Activated CD8-positive, alpha-beta memory T cell treated with anti-CD3 and anti-CD28 coated beads for 48 hours (primary cell): Measurements from ENCODE around the gene APOD.

Experiments used
- DNase-seq, 3 experiments: peaks; one replicate each; pipeline ENCODE4 v3.0.0-alpha.2; 2020; ENCODE audit warnings: low read depth in 2 of 3, low spot score in 2 of 3

Gene APOD

DNA sequence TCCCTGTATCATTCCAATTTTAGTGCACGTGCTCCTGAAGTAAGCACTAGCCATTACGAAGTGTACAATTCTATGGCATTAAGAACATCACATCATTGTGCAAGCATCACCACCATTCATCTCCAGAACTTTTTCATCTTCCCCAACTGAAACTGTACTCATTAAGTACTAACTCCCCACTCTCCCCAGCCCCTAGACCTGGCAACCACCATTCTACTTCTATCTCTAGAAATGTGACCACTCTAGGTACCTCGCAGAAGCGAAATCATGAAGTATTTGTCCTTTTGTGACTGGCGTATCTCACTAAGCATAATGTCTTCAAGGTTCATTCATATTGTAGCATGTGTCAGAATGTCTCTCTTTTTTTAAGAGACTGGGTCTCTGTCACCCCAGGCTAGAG is 52.1 kb downstream of the APOD start:
- DNase-seq, result no peak

DNA sequence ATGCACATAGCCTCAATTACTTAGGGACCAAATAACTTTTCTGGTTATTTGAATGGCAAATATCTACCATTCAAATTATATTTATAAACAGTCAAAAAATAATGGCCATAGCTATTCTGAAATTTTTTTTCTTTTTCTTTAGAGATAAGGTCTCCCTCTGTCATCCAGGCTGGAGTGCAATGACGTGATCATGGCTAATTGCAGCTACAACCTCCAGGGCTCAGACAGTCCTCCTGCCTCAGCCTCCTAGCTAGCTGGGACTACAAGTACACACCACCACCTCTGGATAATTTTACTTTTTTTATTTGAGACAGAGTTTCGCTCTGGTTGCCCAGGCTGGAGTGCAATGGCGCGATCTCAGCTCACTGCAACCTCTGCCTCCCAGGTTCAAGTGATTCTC is 57.2 kb downstream of the APOD start:
- DNase-seq, result no peak

DNA sequence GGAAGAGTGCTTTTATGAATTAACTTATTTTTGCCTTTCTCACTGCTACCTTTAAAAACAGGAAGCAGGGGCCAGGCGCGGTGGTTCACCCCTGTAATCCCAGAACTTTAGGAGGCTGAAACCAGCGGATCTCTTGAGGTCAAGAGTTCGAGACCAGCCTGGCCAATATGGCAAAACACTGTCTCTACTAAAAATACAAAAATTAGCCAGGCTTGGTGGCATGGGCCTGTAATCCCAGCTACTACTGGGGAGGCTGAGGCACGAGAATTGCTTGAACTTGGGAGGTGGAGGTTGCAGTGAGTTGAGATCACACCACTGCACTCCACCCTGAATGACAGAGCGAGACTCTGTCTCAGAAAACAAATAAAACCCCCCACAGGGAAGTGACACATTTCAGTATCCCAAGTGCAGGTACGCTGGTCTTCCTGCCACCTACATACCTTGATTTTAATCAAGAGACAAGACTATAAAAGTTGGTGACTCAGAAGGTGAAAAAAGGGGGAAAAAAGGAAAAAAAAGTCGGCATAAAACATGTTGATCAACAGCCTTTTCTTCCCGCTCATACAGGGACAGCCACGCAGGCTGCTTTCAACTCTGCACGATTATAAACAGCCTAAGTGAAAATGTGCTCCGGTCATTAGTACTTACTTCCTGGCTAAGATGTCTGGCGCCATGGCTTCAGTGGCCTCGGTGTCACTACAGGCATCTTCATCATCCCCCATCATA is 59.4 kb downstream of the APOD start:
- DNase-seq, result no peak

DNA sequence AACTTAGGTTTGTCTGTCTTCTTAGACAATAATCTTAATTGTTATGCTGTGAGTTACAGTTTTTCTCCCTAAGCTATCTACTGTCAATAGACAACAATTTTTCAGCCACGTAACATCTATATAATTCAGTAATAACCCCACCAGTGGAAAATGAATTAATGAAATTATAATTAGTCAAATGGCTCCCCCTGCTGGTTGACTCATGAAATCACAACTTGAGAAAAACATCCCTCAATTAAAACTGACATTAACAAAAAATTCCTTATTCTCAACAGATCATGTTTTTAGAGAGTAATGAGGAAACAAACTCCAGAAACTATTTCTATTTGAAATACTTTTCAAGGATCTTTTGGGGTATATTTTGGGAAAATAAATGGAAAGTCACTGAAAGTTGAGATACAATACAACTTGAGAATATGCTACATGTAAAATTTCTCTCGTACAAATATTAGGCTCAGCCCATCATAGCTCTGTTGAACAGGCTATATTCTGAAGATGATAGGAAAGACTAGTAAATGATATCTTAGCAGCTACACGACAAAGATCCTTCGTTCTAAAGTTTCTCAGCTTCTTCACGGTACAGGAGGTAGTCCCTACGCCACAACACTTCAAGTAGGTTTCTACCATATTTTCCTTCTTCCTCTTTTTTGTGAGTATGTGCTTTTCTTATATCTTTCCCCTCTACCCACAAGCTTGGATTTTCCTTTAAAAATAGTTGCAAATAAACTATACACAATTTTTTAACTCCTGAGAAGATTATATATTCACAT is 61.3 kb downstream of the APOD start:
- DNase-seq, result no peak
